ENCODE data around the gene RPP38.

The RPP38 gene

DNA sequence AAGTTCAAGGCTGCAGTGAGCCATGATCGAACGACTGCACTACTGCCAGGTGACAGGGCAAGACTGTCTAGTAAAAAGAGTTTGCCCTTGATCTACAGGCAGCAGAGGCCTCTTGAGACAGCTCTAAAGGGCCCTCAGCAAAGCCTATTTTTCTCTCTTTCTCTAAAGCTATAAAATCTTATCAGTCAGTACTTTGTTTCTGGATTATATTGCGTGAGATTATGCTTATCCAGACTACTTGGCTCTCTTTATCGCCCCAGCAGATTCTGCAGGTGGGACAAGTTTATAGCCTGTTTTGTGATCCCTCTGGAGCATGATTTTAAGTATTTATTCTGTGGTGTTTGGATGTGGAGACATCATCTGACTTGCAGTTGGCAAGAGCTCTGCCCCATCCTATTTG lies 2.7 kb downstream of the RPP38 start:
- Histone ChIP-seq H2AFZ (ENCODE audit: low read length) (no peak overlapping the region), H3K9ac (ENCODE audit: low read depth, low read length, poor library complexity, severe bottlenecking) (peak overlapping the region; percentile 21), H3K4me2 (ENCODE audit: low read depth, low read length, poor library complexity, severe bottlenecking) (peak overlapping the region; percentile 96), H3K9me2 (replicated peaks; ENCODE audit: low read depth, low read length) (no peaks in the 10 kb centered on the region), H3K4me3 (ENCODE audit: low read length, poor library complexity, severe bottlenecking) (peak overlapping the region; percentile 31), H3K4me1 (ENCODE audit: insufficient read depth, low read length, poor library complexity, severe bottlenecking) (peaks cover 21% of the 10 kb centered on the region), H3K27me3 (ENCODE audit: insufficient read depth, low read length, poor library complexity, severe bottlenecking) (no peaks in the 10 kb centered on the region), H3F3A (ENCODE audit: low read depth) (no peaks in the 10 kb centered on the region), H3K79me2 (ENCODE audit: insufficient read depth, low read length) (peaks cover 46% of the 10 kb centered on the region), H3K36me3 (ENCODE audit: insufficient read depth, low read length) (peaks cover 20% of the 10 kb centered on the region; the same call in 1 of the 2 replicates), H4K20me1 (ENCODE audit: insufficient read depth, low read length, poor library complexity, severe bottlenecking) (peaks cover 13% of the 10 kb centered on the region), H3K9me3 (ENCODE audit: insufficient read depth, low read depth, low read length) (no peaks in the 10 kb centered on the region)
- no peak for TF ChIP-seq EZH2phosphoT487 (IDR thresholded peaks at IDR 0.05; ENCODE audit: borderline replicate concordance)
- TF ChIP-seq, protein P1, sequence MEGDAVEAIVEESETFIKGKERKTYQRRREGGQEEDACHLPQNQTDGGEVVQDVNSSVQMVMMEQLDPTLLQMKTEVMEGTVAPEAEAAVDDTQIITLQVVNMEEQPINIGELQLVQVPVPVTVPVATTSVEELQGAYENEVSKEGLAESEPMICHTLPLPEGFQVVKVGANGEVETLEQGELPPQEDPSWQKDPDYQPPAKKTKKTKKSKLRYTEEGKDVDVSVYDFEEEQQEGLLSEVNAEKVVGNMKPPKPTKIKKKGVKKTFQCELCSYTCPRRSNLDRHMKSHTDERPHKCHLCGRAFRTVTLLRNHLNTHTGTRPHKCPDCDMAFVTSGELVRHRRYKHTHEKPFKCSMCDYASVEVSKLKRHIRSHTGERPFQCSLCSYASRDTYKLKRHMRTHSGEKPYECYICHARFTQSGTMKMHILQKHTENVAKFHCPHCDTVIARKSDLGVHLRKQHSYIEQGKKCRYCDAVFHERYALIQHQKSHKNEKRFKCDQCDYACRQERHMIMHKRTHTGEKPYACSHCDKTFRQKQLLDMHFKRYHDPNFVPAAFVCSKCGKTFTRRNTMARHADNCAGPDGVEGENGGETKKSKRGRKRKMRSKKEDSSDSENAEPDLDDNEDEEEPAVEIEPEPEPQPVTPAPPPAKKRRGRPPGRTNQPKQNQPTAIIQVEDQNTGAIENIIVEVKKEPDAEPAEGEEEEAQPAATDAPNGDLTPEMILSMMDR (conservative IDR thresholded peaks at IDR 0.05; ENCODE audit: low read length), result no peak

DNA sequence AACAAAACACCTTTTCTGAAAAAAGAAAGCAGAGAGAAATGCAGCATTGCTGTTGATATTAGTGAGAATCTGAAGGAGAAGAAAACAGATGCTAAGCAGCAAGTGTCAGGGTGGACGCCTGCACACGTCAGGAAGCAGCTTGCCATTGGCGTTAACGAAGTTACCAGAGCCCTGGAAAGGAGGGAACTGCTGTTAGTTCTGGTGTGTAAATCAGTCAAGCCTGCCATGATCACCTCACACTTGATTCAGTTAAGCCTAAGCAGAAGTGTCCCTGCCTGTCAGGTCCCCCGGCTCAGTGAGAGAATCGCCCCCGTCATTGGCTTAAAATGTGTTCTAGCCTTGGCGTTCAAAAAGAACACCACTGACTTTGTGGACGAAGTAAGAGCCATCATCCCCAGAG lies 6.4 kb downstream of the RPP38 start:
- H3K36me3 ChIP-seq (ENCODE audit: insufficient read depth, low read length), result peaks cover 34% of the 10 kb centered on the region; the same call in 1 of the 2 replicates
- H3K4me3 ChIP-seq (ENCODE audit: low read length, poor library complexity, severe bottlenecking), result no peak overlapping the region
- H3K9me2 ChIP-seq (replicated peaks; ENCODE audit: low read depth, low read length), result no peaks in the 10 kb centered on the region
- no peak overlapping the region for H3K4me2 ChIP-seq (ENCODE audit: low read depth, low read length, poor library complexity, severe bottlenecking)
- peaks cover 34% of the 10 kb centered on the region for H3K79me2 ChIP-seq (ENCODE audit: insufficient read depth, low read length)
- H3K27me3 ChIP-seq (ENCODE audit: insufficient read depth, low read length, poor library complexity, severe bottlenecking), result no peaks in the 10 kb centered on the region
- peaks cover 17% of the 10 kb centered on the region for H3K4me1 ChIP-seq (ENCODE audit: insufficient read depth, low read length, poor library complexity, severe bottlenecking)
- H3K9ac ChIP-seq (ENCODE audit: low read depth, low read length, poor library complexity, severe bottlenecking), result no peak overlapping the region
- H3K9me3 ChIP-seq (ENCODE audit: insufficient read depth, low read depth, low read length), result no peaks in the 10 kb centered on the region
- peaks cover 6% of the 10 kb centered on the region for H4K20me1 ChIP-seq (ENCODE audit: insufficient read depth, low read length, poor library complexity, severe bottlenecking)
- no peak for TF ChIP-seq EZH2phosphoT487 (IDR thresholded peaks at IDR 0.05; ENCODE audit: borderline replicate concordance)
- TF ChIP-seq, protein P1 (conservative IDR thresholded peaks at IDR 0.05; ENCODE audit: low read length), result no peak
- no peaks in the 10 kb centered on the region for H3F3A ChIP-seq (ENCODE audit: low read depth)
- H2AFZ ChIP-seq (ENCODE audit: low read length), result no peak overlapping the region

DNA sequence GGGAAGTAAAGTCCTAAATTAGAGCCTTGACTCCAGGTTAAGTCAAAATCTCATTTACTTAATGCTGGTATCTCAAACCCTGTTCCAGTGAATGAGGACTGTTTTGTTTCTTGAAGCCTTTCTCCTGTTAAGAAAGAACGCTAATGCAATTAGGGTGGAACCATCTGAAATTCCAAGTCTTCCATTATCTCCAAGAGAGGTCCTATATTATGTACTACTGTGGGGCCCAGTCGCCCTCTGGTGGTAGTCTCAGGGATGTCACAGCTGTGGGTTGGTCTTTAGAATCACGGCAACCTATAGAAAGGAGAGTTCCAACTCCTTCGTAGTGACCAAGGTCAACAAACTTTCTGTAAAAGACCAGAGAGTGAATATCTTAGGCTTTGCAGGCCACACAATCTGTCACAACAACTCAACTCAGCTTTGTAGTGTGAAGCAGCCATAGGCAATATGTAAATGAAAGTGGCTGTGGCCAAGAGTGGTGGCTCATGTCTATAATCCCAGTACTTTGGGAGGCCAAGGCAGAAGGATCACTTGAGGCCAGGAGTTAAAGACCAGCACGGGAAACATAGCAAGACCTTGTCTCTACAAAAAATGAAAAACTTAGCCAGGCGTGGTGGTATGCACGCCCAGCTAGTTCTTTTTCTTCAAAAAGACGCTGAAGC lies 9.3 kb downstream of the RPP38 start:
- no peaks in the 10 kb centered on the region for H3K27me3 ChIP-seq (ENCODE audit: insufficient read depth, low read length, poor library complexity, severe bottlenecking)
- TF ChIP-seq EZH2phosphoT487 (IDR thresholded peaks at IDR 0.05; ENCODE audit: borderline replicate concordance), result no peak
- TF ChIP-seq, protein P1 (conservative IDR thresholded peaks at IDR 0.05; ENCODE audit: low read length), result peak; percentile 99
- no peaks in the 10 kb centered on the region for H4K20me1 ChIP-seq (ENCODE audit: insufficient read depth, low read length, poor library complexity, severe bottlenecking)
- peaks cover 4% of the 10 kb centered on the region; the same call in 1 of the 2 replicates for H3K79me2 ChIP-seq (ENCODE audit: insufficient read depth, low read length)
- no peak overlapping the region for H3K9ac ChIP-seq (ENCODE audit: low read depth, low read length, poor library complexity, severe bottlenecking)
- peaks cover 56% of the 10 kb centered on the region; the same call in 1 of the 2 replicates for H3K36me3 ChIP-seq (ENCODE audit: insufficient read depth, low read length)
- no peaks in the 10 kb centered on the region for H3K9me2 ChIP-seq (replicated peaks; ENCODE audit: low read depth, low read length)
- no peaks in the 10 kb centered on the region for H3K4me1 ChIP-seq (ENCODE audit: insufficient read depth, low read length, poor library complexity, severe bottlenecking)
- no peaks in the 10 kb centered on the region for H3K9me3 ChIP-seq (ENCODE audit: insufficient read depth, low read depth, low read length)
- H3K4me3 ChIP-seq (ENCODE audit: low read length, poor library complexity, severe bottlenecking), result no peak overlapping the region
- no peak overlapping the region for H2AFZ ChIP-seq (ENCODE audit: low read length)
- no peaks in the 10 kb centered on the region for H3F3A ChIP-seq (ENCODE audit: low read depth)
- no peak overlapping the region for H3K4me2 ChIP-seq (ENCODE audit: low read depth, low read length, poor library complexity, severe bottlenecking)
